ENCODE data around the gene C6orf62.
"Not testable (repeated sequence)": the region's sequence is repeated elsewhere in the genome, so short reads cannot be mapped to it uniquely, and the experiment has no call there.

The C6orf62 gene

GRCh38 chr6:24668997-24669361, 50.0 kb downstream of the C6orf62 start:
- DNase-seq (ENCODE audit: low read depth in 2 of 2, low spot score in 1 of 2), result no peak

- not testable (repeated sequence) for DNase-seq (ENCODE audit: low read depth in 2 of 2, low spot score in 1 of 2)
Observed at GRCh38 chr6:24668066-24668996, 50.6 kb downstream of the C6orf62 start.

DNA sequence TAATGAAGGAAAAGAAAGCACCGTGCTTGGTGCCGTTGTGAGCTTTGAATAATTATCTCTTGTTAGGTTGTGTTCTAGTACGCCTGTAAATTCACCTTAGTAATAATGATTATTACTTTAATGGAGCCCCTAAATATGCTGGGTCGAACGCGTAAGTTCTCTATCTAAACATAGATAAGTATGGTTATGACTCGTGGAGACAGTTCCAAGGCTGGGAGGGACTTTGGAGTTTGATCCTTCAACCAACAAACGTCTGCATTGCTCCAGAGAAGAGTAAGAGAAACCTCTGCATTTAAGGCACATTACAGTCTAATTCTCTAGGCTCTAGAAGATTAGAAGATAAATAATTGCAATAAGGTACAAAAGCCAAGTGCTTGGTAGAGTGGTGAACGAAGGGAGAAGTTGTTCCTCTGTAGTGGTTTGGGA, 51.6 kb downstream of the C6orf62 start:
- no peak for DNase-seq (ENCODE audit: low read depth in 2 of 2, low spot score in 1 of 2)

- DNase-seq (ENCODE audit: low read depth in 2 of 2, low spot score in 1 of 2), result peak; percentile 83 to 92
Observed at GRCh38 chr6:24666641-24667377, 52.1 kb downstream of the C6orf62 start, which contains the start of the genes ACOT13 and TDP2. ACOT13 (plus strand) TSS chr6:24667077; CDS start chr6:24667264, 187 bp downstream. TDP2 (minus strand) TSS chr6:24666899; CDS start chr6:24666862, 37 bp downstream.

- DNase-seq (ENCODE audit: low read depth in 2 of 2, low spot score in 1 of 2), result peak in 1 of 2 donors; percentile 13
Observed at GRCh38 chr6:24666097-24666640, 52.8 kb downstream of the C6orf62 start.

GRCh38 chr6:24664046-24664987, 54.6 kb downstream of the C6orf62 start:
- DNase-seq (ENCODE audit: low read depth in 2 of 2, low spot score in 1 of 2), result no peak

DNA sequence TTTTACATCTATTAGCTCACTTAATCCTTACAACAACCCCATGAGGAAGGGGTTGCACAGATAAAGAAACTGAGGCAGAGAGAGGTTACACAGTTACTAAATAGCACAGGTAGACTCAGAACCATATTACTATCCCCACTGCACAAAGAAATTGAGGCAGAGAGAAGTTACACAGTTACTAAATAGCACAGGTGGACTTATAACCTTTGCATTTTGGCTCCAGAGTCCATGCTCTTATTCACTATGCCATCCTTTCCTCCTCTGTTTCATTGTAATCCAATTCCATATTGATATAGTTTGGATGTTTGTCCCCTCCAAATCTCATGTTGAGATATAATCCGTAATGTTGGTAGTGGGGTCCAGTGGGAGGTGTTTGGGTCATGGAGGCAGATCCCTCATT, 55.8 kb downstream of the C6orf62 start:
- DNase-seq (ENCODE audit: low read depth in 2 of 2, low spot score in 1 of 2), result no peak

DNA sequence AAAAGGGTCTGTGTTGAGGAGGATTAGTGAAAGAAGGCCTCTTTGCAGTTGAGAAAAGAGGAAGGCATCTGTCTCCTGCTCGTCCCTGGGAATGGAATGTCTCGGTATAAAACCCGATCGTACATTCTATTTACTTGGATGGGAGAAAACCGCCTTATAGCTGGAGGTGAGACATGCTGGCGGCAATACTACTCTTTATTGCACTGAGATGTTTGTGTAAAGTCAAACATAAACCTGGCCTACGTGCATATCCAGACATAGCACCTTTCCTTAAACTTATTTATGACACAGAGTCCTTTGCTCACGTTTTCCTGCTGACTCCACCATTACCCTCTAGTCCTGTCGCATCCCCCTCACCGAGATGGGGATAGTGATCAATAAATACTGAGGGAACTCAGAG, 56.7 kb downstream of the C6orf62 start:
- DNase-seq (ENCODE audit: low read depth in 2 of 2, low spot score in 1 of 2), result no peak

DNA sequence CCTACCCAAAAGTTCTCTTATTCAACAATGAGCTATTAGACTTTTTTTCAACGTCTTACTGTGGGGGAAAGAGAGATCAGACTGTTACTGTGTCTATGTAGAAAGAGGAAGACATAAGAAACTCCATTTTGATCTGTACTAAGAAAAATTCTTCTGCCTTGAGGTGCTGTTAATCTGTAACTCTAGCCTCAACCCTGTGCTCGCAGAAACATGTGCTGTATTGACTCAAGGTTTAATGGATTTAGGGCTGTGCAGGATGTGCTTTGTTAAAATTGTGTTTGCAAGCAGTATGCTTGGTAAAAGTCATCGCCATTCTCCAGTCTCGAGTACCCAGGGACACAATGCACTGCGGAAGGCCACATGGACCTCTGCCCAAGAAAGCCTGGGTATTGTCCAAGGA, 57.2 kb downstream of the C6orf62 start:
- not testable (repeated sequence) for DNase-seq (ENCODE audit: low read depth in 2 of 2, low spot score in 1 of 2)

GRCh38 chr6:24660105-24660504, 58.8 kb downstream of the C6orf62 start:
- DNase-seq (ENCODE audit: low read depth in 2 of 2, low spot score in 1 of 2), result no peak

- no peak for DNase-seq (ENCODE audit: low read depth in 2 of 2, low spot score in 1 of 2)
Observed at GRCh38 chr6:24659561-24659960, 59.4 kb downstream of the C6orf62 start.

DNA sequence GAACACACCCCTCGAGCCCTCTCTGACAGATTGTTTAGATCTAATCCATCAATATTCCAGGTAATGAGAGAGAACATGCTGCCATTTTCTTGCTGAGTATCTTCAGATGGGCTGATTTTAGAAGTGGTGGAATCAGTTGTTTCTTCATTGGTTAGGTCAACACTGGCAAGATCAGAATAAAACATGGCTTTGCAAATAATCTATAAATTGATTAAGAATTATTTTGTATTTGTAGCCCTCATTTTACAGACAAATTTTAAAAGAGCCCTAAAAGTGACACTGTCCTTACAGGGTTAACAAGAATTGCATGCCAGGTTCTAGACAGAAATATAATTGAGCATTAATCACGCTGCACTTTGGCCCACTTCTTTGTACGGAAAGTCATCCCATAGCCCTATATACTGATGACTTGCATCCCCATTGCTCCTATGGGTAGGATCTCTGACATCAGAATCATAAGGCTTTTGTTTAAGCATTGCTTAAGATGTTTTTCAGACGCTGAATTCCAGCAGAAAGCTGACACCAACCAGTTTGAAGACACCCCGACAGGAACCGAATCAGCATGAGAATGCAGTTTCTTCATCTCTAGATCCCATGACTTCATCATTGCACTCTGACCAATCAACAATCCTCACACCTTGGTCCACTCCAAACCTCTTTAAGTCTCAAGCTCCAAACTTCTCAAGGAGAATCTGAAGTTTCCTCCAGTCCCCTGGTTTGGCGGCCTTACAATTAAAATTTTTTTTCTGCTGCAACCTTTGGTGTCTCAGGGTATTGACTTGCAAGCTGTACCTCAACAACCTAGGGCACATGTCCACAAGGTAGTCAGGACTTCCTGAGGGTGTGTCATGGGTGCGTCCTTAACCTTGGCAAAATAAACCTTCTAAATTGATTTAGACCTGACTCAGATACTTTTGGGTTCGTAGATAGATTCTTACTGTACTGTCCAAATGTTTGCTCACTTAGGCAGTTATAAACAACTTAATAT, 60.1 kb downstream of the C6orf62 start:
- no peak for DNase-seq (ENCODE audit: low read depth in 2 of 2, low spot score in 1 of 2)

- DNase-seq (ENCODE audit: low read depth in 2 of 2, low spot score in 1 of 2), result no peak
Observed at GRCh38 chr6:24655215-24655614, 63.7 kb downstream of the C6orf62 start.

Measured in stimulated activated CD8-positive, alpha-beta memory T cell treated with anti-CD3 and anti-CD28 coated beads, Interleukin-4, amount 100 ng/mL, for 1 hour (primary cell).